ENCODE measurements around the gene EPHA5. TPM values are rescaled to one million over a fixed set of nuclear protein-coding genes. Genes with fewer than 3 reads are reported as not detected.

EPHA5 gene
- total and polyA plus RNA-seq, 9 of the 15 experiments (the other 6 are each of a cell fraction or from before 2014, with no cell fraction given): 0.04 TPM; not detected in 8

GRCh38 chr4:65653740-65654361, 16.4 kb downstream of the EPHA5 start (continued):
- TF ChIP-seq ZNF280B (CRISPR knock-in tag; IDR thresholded peaks at IDR 0.05): no peak
- TF ChIP-seq CBFA2T2 (conservative IDR thresholded peaks at IDR 0.05): no peak
- TF ChIP-seq POLR2H (tag; IDR thresholded peaks at IDR 0.05; ENCODE audit: low read depth): no peak
- TF ChIP-seq XRCC5 (IDR thresholded peaks at IDR 0.05; ENCODE audit: low read depth, low read length): no peak
- no peak for TF ChIP-seq ZBTB7A (IDR thresholded peaks at IDR 0.05; ENCODE audit: borderline replicate concordance, control insufficient read depth, low read depth, low read length)
- TF ChIP-seq KHSRP (IDR thresholded peaks at IDR 0.05): no peak

GRCh38 chr4:65651751-65652150, 18.5 kb downstream of the EPHA5 start:
- Histone ChIP-seq H3K4me2 (ENCODE audit: insufficient read depth, low read length) (no peak overlapping the region), H3K36me3 (ENCODE audit: control insufficient read depth, insufficient read depth, low read length) (no peaks in the 10 kb centered on the region), H3K9me3 (replicated peaks; ENCODE audit: control insufficient read depth, insufficient read depth, low read depth, low read length) (no peaks in the 10 kb centered on the region), H3K27me3 (ENCODE audit: control insufficient read depth in 2 of 2, insufficient read depth in 2 of 2, low read length in 2 of 2) (no peaks in the 10 kb centered on the region), H2AFZ (ENCODE audit: low read depth, low read length) (no peak overlapping the region), H3K9ac (ENCODE audit: insufficient read depth in 1 of 2, low read depth in 2 of 2, low read length in 2 of 2) (no peak overlapping the region), H3K9me1 (ENCODE audit: control insufficient read depth, insufficient read depth, low read length) (no peaks in the 10 kb centered on the region), H3K4me3 (no peak overlapping the region), H3K4me1 (replicated peaks in 1 of 2; ENCODE audit: control insufficient read depth in 2 of 2, insufficient read depth in 2 of 2, low read length in 2 of 2) (no peaks in the 10 kb centered on the region), H4K20me1 (replicated peaks; ENCODE audit: control insufficient read depth, insufficient read depth, low read length) (no peaks in the 10 kb centered on the region), H3K27ac (ENCODE audit: extremely low read depth, low read depth, low read length) (no peak overlapping the region), H3K79me2 (ENCODE audit: control insufficient read depth, insufficient read depth, low read length) (no peaks in the 10 kb centered on the region)
- intact Hi-C loops (cut with micrococcal nuclease): no loop called here
- ATAC-seq (no peak), DNase-seq (ENCODE audit: extremely low read depth in 1 of 4, low spot score in 3 of 4) (no peak), FAIRE-seq (no peak)
- BruUV-seq (replicated peaks): no TSS peak
- CTCF ChIA-PET (ENCODE audit: low intra/inter-chr PET ratio): no interaction called here
- WGBS (ENCODE audit: insufficient coverage, low coverage, missing lambda C conversion rate): 0% methylated on average over 3 of the region's 3 CpGs
- POLR2A ChIA-PET: no interaction called here
- in situ Hi-C loops (cut with MboI): no loop called here
- no peak for TF ChIP-seq ZBTB5 (IDR thresholded peaks at IDR 0.05)
- no peak for TF ChIP-seq ZBTB17 (CRISPR knock-in tag; IDR thresholded peaks at IDR 0.05)
- TF ChIP-seq U2AF2 (optimal IDR thresholded peaks at IDR 0.05; ENCODE audit: low read depth, low read length): no peak
- TF ChIP-seq KAT2B (IDR thresholded peaks at IDR 0.05; ENCODE audit: low read depth, low read length): no peak
- TF ChIP-seq PML (IDR thresholded peaks at IDR 0.05; ENCODE audit: low read length): no peak
- no peak for TF ChIP-seq MXI1 (IDR thresholded peaks at IDR 0.05; ENCODE audit: low read depth, low read length)
- TF ChIP-seq ZNF561 (CRISPR knock-in tag; conservative IDR thresholded peaks at IDR 0.05): no peak
- no peak for TF ChIP-seq SETDB1 (IDR thresholded peaks at IDR 0.05; ENCODE audit: low read length)
- no peak for TF ChIP-seq TFE3 (CRISPR knock-in tag; IDR thresholded peaks at IDR 0.05)
- no peak for TF ChIP-seq TBP (optimal IDR thresholded peaks at IDR 0.05; ENCODE audit: low read depth, low read length)
- TF ChIP-seq GATAD2A (IDR thresholded peaks at IDR 0.05): no peak
- TF ChIP-seq HDAC1 (IDR thresholded peaks at IDR 0.05): no peak

Measured in K562 (cell line).